Astrocyte of the spinal cord (primary cell): ENCODE measurements around the gene R3HCC1L.

Experiments used
- DNase-seq: peaks from one replicate; pipeline ENCODE4 v3.0.0; 2011; ENCODE audit warnings: low read depth, low spot score
- H3K4me3 ChIP-seq: 2 replicates; pipeline ENCODE4 v1.5.1; 2011; ENCODE audit warnings: low read depth, mild to moderate bottlenecking, low read length, moderate library complexity
- in situ Hi-C: cut with HindIII; loops from 2 replicates; pipeline ENCODE4 v1.10.0; 2017; ENCODE audit warnings: low sequenced_read_pairs
- TF ChIP-seq, protein P1 (sequence below): IDR thresholded peaks from 2 replicates; pipeline ENCODE4 v1.5.1; 2012; ENCODE audit warnings: low read depth, mild to moderate bottlenecking, low read length, inconsistent platforms

R3HCC1L gene

DNA sequence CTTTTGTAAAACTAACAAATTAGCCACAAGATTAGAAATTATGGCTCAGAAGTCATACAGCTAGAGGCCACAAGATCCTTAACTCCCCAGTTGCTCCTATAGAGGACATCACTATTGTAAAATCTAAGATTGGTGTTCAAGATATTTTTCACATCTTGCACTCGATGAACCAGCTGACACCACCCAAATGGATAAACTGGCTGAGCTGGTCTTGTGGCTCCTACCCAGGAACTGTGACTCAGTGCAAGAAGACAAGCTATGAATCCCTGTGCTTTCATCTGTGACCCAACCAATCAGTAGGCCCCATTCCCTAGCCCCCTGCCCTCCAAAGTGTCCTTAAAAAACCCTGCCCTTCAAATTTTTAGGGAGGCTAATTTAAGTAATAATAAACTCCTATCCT is 27.9 kb upstream of the R3HCC1L start:
- H3K4me3 ChIP-seq = no peak overlapping the region
- no peak for DNase-seq
- in situ Hi-C loops = no loop called here
- TF ChIP-seq, protein P1, sequence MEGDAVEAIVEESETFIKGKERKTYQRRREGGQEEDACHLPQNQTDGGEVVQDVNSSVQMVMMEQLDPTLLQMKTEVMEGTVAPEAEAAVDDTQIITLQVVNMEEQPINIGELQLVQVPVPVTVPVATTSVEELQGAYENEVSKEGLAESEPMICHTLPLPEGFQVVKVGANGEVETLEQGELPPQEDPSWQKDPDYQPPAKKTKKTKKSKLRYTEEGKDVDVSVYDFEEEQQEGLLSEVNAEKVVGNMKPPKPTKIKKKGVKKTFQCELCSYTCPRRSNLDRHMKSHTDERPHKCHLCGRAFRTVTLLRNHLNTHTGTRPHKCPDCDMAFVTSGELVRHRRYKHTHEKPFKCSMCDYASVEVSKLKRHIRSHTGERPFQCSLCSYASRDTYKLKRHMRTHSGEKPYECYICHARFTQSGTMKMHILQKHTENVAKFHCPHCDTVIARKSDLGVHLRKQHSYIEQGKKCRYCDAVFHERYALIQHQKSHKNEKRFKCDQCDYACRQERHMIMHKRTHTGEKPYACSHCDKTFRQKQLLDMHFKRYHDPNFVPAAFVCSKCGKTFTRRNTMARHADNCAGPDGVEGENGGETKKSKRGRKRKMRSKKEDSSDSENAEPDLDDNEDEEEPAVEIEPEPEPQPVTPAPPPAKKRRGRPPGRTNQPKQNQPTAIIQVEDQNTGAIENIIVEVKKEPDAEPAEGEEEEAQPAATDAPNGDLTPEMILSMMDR = no peak

DNA sequence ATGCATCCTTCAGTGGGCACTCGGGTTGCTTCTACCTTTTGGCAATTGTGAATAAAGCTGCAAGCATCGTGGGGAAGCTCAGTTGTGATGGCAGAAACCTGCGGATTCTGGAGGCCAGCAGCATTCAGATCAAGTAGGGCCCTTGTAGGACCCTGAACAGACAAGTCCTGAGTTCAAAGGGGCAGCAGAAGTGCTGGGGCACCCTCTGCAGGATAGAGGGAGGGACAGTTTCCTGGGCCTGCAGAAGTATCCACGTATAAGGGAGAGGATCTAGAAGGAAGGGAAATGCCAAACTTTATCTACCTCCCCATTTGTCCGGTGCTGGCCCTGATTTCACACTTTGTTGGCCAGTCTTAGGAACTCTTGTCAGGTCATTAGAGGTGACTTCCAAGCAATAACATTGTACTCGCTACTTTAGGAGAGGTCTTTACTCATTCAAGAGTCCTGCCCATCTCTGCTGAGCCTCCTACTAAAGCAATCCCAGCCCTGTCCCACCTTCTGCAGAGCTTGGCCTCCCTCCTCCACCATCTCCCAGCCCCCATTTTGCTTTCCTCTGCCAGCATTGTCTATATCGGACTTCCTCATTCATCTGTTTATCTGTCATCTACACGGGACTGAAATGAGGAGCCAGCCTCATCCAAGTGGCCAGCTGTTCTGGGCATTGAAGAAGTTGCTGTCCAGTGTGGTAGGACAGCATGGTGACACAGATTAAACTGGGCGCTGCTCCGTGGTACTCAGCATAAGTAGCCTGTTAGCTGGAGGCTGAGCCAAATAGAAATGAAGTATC is 26.6 kb upstream of the R3HCC1L start:
- TF ChIP-seq, protein P1 = no peak
- in situ Hi-C loops = no loop called here
- DNase-seq = no peak
- H3K4me3 ChIP-seq = no peak overlapping the region

DNA sequence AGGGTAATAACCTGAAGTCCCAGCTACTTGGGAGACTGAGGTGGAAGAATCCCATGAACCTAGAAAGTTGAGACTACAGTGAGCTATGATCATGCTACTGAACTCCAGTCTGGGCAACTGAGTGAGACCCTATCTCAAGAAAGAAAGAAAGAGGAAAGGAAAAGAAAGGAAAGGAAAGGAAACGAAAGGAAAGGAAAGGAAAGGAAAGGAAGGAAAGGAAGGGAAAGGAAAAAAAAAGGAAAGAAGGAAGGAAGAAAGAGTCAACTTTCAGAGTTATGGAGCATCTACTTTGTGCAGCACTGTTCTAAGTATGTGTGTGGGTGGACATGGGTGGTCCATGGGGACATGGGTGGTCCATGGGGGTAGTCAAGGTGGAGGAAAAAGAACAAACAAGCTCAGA is 24.1 kb upstream of the R3HCC1L start:
- in situ Hi-C loops = no loop called here
- TF ChIP-seq, protein P1 = no peak
- H3K4me3 ChIP-seq = no peak overlapping the region
- DNase-seq = no peak

DNA sequence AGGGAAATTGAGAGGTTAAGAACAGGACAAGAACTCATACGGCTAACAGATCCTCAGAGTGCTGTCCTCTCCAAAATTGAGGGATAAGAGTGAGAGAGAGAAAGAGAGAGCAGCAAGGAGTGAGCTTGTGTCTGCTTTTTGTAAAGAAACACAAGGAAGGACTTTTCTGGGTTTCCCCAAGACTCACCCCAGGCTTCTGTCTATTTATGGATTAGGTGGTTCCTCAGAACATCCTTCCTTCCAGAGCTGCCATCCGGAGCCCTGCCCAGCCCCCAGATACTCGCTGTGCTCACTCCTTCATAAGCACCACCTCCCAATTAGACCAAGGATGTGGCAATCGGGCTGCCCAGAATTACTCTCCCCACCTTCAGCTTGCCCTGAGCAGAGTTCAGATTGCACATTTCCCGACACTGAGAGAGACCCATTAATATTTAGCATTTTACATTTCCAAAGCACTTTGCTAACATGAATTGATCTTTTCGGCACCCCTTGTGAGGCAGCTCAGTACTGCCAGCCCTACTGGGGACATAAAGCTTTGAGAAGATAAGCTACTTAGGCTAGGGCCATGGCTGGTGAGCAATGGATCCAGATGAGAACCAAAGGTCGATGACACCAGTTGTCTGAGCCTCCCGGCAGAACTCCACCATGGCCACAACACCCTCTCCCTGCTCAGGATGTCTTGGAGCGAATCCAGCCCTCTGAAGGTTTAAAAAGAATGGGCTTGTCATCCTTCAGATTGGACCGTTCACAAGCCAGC is 19.2 kb upstream of the R3HCC1L start:
- TF ChIP-seq, protein P1 = no peak
- H3K4me3 ChIP-seq = no peak overlapping the region
- in situ Hi-C loops = no loop called here

DNA sequence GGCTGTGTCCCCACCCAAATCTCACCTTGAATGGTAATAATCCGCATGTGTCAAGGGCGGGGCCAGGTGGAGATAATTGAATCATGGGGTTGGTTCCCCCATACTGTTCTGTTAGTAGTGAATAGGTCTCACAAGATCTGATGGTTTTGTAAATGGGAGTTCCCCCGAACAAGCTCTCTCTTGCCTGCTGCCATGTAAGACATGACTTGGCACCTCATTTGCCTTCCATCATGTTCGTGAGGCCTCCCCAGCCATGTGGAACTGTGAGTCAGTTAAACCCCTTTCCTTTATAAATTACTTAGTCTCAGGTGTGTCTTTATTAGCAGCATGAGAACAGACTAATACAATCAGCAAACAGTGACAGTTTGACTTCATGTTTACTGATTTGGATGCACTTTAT is 14.6 kb upstream of the R3HCC1L start:
- no peak for DNase-seq
- H3K4me3 ChIP-seq = no peak overlapping the region
- TF ChIP-seq, protein P1 = no peak
- in situ Hi-C loops = no loop called here

More for the DNA sequence above, 19.2 kb upstream of the R3HCC1L start:
- DNase-seq = no peak

DNA sequence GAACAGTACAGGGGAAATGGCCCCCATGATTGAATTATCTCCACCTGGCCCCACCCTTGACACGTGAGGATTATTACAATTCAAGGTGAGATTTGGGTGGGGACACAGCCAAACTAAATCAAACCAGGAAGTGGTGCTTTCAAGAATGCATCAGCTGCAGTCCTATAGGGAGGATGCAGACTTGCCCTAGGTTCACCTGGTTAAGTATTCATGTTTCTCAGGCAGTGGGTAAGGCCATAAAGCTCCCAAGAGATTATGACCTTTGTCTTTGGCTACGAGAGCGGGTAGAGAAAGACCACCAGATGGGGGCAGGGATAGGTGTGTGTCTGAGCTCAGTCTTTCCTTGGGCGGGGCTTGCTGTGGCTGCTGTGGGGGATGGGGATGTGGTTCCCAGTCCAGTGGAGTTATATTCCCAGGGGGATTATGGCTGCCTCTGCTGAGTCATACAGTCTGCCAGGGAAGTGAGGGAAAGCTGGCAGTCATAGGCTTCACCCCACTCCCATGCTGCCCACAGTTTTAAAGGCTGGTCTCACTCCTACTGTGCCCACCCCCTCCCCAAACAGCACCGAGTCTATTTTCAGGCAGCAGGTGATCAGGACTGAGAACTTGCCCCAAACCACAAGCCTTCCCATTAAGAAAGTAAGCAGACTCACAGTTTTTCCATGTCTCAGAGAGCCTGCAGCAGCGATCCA is 8.4 kb upstream of the R3HCC1L start:
- no peak for DNase-seq
- in situ Hi-C loops = no loop called here
- no peak overlapping the region for H3K4me3 ChIP-seq
- TF ChIP-seq, protein P1 = no peak
